HL-60 (cell line): ENCODE data around the gene ZDHHC5.

Experiments
- GABPA ChIP-seq: IDR thresholded peaks from 2 replicates; pipeline ENCODE4 v1.6.1; 2012; ENCODE audit warnings: low read depth
- POLR2AphosphoS5 ChIP-seq: IDR thresholded peaks from 2 replicates; pipeline ENCODE4 v1.6.1; 2012; ENCODE audit warnings: low read depth
- TF ChIP-seq, protein P1 (sequence below): IDR thresholded peaks from one replicate; pipeline ENCODE4 v1.5.1; 2011; ENCODE audit warnings: low read length, control low read depth, inconsistent platforms; ENCODE audit not compliant: insufficient read depth
- TF ChIP-seq, protein P2 (sequence below): IDR thresholded peaks from 2 replicates; pipeline ENCODE4 v1.6.1; 2012; ENCODE audit warnings: low read depth; ENCODE audit not compliant: insufficient replicate concordance

DNA sequence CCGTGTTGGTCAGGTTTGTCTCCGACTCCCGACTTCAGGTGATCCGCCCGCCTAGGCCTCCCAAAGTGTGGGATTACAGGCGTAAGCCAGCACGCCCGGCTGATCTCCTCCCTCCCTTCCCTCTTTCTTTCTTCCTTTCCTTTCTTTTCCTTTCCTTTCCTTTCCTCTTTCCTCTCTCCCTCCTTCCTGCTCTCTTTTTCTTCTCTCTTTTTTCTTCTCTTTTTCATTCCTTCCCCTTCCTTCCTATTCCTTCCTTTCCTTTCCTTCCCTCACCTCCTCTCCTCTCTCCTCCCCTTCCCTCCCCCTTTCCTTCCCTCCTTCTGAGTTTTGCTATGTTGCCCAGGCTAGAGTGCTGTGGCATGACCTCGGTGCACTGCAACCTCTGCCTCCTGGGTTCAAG lies 3.9 kb upstream of the ZDHHC5 start:
- TF ChIP-seq POLR2AphosphoS5 (no peak), GABPA (no peak)
- TF ChIP-seq, protein P1, sequence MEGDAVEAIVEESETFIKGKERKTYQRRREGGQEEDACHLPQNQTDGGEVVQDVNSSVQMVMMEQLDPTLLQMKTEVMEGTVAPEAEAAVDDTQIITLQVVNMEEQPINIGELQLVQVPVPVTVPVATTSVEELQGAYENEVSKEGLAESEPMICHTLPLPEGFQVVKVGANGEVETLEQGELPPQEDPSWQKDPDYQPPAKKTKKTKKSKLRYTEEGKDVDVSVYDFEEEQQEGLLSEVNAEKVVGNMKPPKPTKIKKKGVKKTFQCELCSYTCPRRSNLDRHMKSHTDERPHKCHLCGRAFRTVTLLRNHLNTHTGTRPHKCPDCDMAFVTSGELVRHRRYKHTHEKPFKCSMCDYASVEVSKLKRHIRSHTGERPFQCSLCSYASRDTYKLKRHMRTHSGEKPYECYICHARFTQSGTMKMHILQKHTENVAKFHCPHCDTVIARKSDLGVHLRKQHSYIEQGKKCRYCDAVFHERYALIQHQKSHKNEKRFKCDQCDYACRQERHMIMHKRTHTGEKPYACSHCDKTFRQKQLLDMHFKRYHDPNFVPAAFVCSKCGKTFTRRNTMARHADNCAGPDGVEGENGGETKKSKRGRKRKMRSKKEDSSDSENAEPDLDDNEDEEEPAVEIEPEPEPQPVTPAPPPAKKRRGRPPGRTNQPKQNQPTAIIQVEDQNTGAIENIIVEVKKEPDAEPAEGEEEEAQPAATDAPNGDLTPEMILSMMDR = no peak
- TF ChIP-seq, protein P2, sequence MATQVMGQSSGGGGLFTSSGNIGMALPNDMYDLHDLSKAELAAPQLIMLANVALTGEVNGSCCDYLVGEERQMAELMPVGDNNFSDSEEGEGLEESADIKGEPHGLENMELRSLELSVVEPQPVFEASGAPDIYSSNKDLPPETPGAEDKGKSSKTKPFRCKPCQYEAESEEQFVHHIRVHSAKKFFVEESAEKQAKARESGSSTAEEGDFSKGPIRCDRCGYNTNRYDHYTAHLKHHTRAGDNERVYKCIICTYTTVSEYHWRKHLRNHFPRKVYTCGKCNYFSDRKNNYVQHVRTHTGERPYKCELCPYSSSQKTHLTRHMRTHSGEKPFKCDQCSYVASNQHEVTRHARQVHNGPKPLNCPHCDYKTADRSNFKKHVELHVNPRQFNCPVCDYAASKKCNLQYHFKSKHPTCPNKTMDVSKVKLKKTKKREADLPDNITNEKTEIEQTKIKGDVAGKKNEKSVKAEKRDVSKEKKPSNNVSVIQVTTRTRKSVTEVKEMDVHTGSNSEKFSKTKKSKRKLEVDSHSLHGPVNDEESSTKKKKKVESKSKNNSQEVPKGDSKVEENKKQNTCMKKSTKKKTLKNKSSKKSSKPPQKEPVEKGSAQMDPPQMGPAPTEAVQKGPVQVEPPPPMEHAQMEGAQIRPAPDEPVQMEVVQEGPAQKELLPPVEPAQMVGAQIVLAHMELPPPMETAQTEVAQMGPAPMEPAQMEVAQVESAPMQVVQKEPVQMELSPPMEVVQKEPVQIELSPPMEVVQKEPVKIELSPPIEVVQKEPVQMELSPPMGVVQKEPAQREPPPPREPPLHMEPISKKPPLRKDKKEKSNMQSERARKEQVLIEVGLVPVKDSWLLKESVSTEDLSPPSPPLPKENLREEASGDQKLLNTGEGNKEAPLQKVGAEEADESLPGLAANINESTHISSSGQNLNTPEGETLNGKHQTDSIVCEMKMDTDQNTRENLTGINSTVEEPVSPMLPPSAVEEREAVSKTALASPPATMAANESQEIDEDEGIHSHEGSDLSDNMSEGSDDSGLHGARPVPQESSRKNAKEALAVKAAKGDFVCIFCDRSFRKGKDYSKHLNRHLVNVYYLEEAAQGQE = no peak
